Coronary artery (tissue), 2 donors: ENCODE data around the gene CALN1.
"Not testable (repeated sequence)": the region's sequence is repeated elsewhere in the genome, so short reads cannot be mapped to it uniquely, and the experiment has no call there.

Experiments used
- DNase-seq: peaks from one replicate; pipeline ENCODE4 v3.0.0-alpha.2; 2017; ENCODE audit warnings: low spot score
- H3K27ac ChIP-seq, 2 donors: fragments of 200-600 bp; sonication (generic); one replicate each; pipeline ENCODE4 v1.5.1; 2016 to 2019
- H3K4me3 ChIP-seq: fragments of 200-600 bp; sonication (generic); 2 replicates; pipeline ENCODE4 v1.5.1; 2016; ENCODE audit warnings: mild to moderate bottlenecking, moderate library complexity
- TF ChIP-seq, protein P1 (sequence below): fragments of 200-600 bp; sonication (generic); IDR thresholded peaks from one replicate; pipeline ENCODE4 v1.5.1; 2019; ENCODE audit warnings: antibody characterized with exemption

The CALN1 gene

DNA sequence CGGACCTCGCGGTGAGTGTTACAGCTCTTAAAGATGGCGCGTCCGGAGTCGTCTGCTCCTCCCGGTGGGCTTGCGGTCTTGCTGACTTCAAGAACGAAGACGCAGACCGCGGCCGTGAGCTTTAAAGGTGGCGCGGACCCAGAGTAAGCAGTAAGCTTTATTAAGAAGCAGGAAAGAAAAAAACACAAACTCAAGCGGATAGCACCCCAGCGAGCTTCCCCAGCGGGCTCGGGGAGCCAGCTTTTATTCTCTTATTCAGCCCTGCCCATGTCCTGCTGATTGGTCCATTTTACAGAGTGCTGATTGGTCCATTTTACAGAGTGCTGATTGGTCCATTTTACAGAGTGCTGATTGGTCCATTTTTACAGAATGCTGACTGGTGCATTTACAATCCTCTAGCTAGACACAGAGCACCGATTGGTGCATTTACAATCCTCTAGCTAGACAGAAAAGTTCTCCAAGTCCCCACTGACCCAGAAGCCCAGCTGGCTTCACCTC is at the start of gene CALN1:
CALN1 (minus strand) TSS at position 218 of the 498 bp plus-strand sequence.
- DNase-seq, H3K27ac ChIP-seq, H3K4me3 ChIP-seq: not testable (repeated sequence)

DNA sequence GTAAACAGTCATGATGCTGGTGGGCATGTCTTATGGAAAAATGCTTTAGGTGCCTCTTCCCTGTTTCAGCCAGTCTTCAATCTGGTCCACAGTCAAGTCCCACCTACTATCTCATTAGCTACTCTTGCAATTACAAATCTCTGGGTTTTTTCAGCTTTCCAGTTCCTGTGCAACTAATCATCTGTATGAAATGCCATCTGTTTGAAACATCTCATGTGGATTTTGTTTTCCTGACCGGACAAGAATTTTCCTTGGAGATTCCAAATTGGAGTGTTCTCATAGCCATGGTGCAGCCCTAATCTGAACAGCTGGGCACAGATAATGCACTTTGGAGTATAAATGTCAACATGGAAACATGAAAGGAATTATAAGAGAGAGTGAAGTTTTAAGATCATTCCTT is 41.3 kb upstream of the CALN1 start:
- Histone ChIP-seq H3K27ac (no peak overlapping the region), H3K4me3 (no peak overlapping the region)
- DNase-seq: no peak
- TF ChIP-seq, protein P1, sequence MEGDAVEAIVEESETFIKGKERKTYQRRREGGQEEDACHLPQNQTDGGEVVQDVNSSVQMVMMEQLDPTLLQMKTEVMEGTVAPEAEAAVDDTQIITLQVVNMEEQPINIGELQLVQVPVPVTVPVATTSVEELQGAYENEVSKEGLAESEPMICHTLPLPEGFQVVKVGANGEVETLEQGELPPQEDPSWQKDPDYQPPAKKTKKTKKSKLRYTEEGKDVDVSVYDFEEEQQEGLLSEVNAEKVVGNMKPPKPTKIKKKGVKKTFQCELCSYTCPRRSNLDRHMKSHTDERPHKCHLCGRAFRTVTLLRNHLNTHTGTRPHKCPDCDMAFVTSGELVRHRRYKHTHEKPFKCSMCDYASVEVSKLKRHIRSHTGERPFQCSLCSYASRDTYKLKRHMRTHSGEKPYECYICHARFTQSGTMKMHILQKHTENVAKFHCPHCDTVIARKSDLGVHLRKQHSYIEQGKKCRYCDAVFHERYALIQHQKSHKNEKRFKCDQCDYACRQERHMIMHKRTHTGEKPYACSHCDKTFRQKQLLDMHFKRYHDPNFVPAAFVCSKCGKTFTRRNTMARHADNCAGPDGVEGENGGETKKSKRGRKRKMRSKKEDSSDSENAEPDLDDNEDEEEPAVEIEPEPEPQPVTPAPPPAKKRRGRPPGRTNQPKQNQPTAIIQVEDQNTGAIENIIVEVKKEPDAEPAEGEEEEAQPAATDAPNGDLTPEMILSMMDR: no peak

DNA sequence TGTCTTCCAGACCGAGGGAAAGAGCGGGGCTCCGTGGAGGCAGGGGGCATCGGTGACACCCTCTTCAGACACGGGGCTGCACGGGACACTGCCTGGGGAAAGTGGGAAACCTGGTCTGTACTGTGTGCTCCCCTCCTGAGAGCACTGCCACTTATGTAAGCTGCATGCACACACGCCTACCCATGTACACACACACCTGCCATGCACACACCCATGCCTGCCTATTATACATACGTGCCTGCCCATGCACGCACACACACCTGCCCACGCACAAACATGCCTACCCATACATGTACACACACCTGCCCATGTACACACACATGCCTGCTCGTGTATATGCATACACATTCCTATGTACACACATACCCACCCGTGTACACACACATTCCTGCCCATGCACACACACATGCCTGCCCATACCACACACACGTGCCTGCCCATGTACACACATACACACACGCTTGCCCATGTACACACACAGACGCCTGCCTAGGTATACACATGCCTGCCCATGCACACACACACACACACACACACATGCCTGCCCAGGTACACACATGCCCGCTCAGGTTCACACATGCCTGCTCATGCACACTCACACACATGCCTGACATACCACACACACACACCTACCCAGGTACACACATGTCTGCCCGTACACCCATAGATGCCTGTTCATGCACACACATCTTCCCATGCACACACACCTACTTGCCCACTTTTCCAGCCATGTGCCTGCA is 35.5 kb upstream of the CALN1 start:
- H3K27ac ChIP-seq: no peak overlapping the region
- TF ChIP-seq, protein P1: no peak
- no peak overlapping the region for H3K4me3 ChIP-seq
- no peak for DNase-seq

DNA sequence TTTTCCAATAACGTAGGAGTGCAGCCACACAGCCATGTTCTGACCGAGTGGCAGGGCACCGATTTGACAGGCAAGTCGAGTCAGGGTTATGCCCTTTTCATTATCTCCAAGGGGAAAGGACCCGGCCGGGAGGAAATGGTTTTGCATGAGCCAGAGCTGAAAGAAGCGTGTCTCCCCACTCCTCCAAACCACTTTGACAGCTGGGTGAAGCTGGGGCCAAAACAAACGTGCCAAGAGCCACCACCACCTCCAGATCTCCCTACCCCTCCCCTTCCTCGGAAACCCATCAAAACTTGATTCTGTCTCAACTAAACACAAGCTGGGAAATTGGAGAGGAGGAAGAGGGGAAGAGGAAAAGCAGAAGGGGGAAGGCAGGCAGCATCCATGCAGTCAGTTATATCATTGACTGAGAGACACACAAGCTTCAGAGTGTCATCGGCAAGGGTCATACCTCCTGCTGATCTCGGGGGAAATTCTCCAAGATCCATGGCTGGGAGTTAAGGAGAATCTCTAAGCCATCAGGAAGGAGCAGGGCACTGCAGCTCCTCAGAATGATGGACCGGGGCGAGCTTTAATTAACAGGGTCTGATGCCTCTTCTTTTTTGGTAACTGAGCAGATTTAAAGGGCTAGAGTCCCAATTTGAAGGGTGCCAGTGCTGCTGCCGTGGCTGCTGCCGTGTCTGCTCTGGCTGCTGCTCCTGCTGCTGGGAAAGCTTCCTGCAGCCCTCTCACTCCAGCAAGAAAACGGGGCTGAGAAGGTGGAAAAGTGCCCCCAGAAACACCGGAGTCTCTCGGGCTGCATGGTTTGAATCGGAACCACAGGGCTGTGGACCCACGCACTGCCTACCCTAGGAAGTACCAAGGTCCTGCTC is 34.7 kb upstream of the CALN1 start:
- Histone ChIP-seq H3K27ac (no peak overlapping the region), H3K4me3 (no peak overlapping the region)
- DNase-seq: no peak
- TF ChIP-seq, protein P1: no peak

DNA sequence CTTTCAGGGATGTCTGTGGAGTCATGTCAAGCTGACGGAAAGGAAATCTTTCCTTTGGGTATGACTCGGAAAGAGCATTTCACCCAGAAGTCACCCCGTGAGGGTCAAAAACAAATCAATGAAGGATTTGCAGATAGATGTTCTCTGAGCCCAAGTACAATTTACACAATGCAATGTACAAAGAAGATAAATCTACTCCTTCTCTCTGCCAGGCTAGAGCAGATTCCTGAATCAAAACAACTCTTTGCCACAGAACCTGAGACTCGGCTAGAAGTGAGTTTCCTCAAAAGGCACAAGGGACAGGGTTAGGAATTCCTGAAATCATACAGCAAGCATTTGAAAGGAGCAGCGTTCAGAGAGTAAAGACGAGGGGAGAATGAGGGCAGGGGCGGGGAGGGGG is 34.0 kb upstream of the CALN1 start:
- DNase-seq: no peak
- TF ChIP-seq, protein P1: no peak
- no peak overlapping the region for H3K27ac ChIP-seq
- H3K4me3 ChIP-seq: no peak overlapping the region

DNA sequence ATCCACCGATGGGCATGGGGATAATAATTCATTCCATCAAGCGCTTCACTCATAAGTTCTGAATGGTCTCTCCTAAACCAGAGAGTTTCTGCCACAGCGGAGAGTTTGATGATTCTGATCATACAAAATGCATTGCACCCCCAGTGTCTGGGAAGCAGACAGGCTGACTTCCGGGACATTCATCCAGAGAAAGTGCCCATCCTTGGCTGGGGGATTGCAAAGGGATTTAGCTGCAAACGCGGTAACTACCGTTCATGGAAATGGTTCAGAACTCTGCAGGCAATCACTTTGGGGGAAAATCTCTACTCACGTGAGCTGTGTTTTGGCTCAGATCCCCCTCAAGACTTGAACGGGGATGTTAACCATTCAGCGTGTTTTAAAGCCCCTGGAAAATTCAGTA is 33.4 kb upstream of the CALN1 start:
- H3K4me3 ChIP-seq: no peak overlapping the region
- DNase-seq: no peak
- TF ChIP-seq, protein P1: no peak
- no peak overlapping the region for H3K27ac ChIP-seq

DNA sequence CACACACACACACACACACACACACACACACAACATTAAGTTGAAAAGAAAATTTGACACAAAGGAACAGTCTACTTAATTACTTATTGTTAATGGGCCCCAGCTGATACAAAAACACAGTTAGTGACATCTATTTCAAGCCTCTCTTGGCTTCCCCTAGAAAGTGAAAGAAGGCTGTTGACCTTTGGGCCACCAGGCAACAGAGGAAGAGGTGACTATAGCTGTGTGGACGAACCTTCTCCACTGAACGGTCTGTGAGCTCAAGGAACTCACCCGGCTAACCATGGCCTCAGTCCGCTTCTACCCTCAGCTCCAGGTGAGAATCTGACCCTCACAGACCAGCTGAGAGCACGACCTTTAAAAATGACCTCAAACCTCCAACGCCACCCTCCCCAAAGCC is 32.9 kb upstream of the CALN1 start:
- TF ChIP-seq, protein P1: no peak
- Histone ChIP-seq H3K27ac (no peak overlapping the region), H3K4me3 (no peak overlapping the region)
- no peak for DNase-seq
